ENCODE measurements around the gene TEDC2. TPM values are rescaled to one million over a fixed set of nuclear protein-coding genes. Genes with fewer than 3 reads are reported as not detected.
A peak's percentile ranks its signal among the peaks of the same experiment; 100 is the strongest.

The TEDC2 gene
- total and polyA plus RNA-seq, 2 of the 8 experiments (the other 6 are each of a cell fraction or from before 2014, with no cell fraction given): 54.6 to 55.6 TPM

DNA sequence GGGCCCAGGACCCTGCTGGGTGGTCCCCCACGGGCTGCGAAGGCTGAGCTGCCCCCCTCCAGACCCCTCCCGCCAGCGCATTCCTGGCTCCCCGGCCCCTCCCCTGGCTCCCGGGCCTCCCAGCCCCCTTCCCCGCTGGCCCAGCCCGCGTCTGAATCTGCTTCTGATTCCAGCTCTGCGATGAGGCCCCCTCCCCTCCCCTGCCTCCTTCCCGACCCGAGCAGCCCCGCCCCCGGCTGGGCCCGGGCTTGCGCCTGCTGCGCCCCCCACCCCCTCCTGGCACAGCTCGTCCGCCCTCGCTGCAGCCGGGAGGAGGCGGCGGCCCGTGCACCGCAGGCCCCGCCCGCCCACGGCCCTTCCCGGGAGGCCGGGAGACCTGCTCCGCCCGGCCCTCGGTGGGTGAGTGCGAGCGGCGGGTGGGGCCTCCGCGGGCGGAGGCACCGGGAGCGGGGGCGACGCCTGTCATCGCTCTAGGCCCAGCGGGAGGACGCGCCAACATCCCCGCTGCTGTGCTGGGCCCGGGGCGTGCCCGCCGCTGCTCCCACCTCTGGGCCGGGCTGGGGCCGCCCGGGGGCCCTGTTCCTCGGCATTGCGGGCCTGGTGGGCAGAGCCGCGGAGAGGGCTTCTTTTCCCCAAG is 11.2 kb downstream of the TEDC2 start, which contains the start of gene NTN3:
Gene NTN3 (plus strand): TSS at position 282 of the 637 bp plus-strand sequence. CDS start 405 bp downstream, outside the sequence.
- Histone ChIP-seq H3K9ac (replicated peaks in 1 of 4; ENCODE audit: extremely low read depth in 1 of 4, low read depth in 3 of 4, low read length in 3 of 4) (no peak within 1 kb of the TSS), H3K4me3 (ENCODE audit: extremely low read depth in 1 of 4, insufficient read depth in 2 of 4, low read depth in 3 of 4, low read length in 4 of 4) (peak within 1 kb of the TSS; percentile 23 to 56 (median 28)), H3K56ac (replicated peaks; ENCODE audit: insufficient read length, low read depth, low read length) (no peak within 1 kb of the TSS)

More for the DNA sequence above, 11.2 kb downstream of the TEDC2 start, which contains the start of gene NTN3:
- Histone ChIP-seq H3K9me3 (ENCODE audit: insufficient read depth in 2 of 2, low read depth in 1 of 2, low read length in 1 of 2) (no peaks in the 10 kb centered on the region), H3K23me2 (ENCODE audit: low read depth, low read length) (peaks cover 31% of the 10 kb centered on the region; the same call in 1 of the 2 replicates), H3K27ac (ENCODE audit: low read depth, low read length) (no peak within 1 kb of the TSS), H3K4me2 (ENCODE audit: insufficient read depth in 1 of 2, low read depth in 2 of 2, low read length in 2 of 2) (peak within 1 kb of the TSS; percentile 53 to 75), H3K18ac (ENCODE audit: extremely low read depth, low read length) (peak within 1 kb of the TSS; percentile 6), H3K79me1 (ENCODE audit: low read depth, low read length) (no peaks in the 10 kb centered on the region), H3K14ac (ENCODE audit: insufficient read length) (no peak within 1 kb of the TSS), H2BK15ac (ENCODE audit: low read length) (peak within 1 kb of the TSS; percentile 97; the same call in 1 of the 2 replicates), H4K5ac (ENCODE audit: insufficient read length, low read depth, low read length) (no peak within 1 kb of the TSS), H2BK12ac (ENCODE audit: low read depth, low read length) (peak within 1 kb of the TSS; percentile 68; the same call in 1 of the 2 replicates), H3K27me3 (replicated peaks in 1 of 4; ENCODE audit: control insufficient read depth in 3 of 4, extremely low read depth in 1 of 4, insufficient read depth in 3 of 4, low read length in 3 of 4) (peaks cover 24 to 66% (median 57%) of the 10 kb centered on the region in 4 experiments), H3K79me2 (ENCODE audit: control insufficient read depth in 1 of 2, insufficient read depth in 2 of 2, low read length in 2 of 2) (no peaks in the 10 kb centered on the region), H2AFZ (ENCODE audit: low read length) (no peak within 1 kb of the TSS), H4K8ac (ENCODE audit: extremely low read depth, insufficient read depth, low read length) (peak within 1 kb of the TSS; percentile 16; the same call in 1 of the 2 replicates), H2BK5ac (ENCODE audit: low read depth, low read length) (no peak within 1 kb of the TSS), H3K23ac (ENCODE audit: insufficient read length) (no peak within 1 kb of the TSS), H3K36me3 (ENCODE audit: control insufficient read depth in 2 of 4, insufficient read depth in 4 of 4, low read length in 3 of 4) (no peaks in the 10 kb centered on the region), H2BK120ac (replicated peaks; ENCODE audit: low read depth, low read length) (no peak within 1 kb of the TSS), H2AK5ac (ENCODE audit: low read depth, low read length) (no peak within 1 kb of the TSS), H2BK20ac (ENCODE audit: low read length) (no peak within 1 kb of the TSS), H3K4me1 (replicated peaks in 1 of 4; ENCODE audit: control insufficient read depth in 3 of 4, insufficient read depth in 4 of 4, low read length in 3 of 4) (peaks cover 0 to 45% (median 31%) of the 10 kb centered on the region in 4 experiments; a peak in 6 of 7 replicates), H4K91ac (replicated peaks; ENCODE audit: insufficient read length, low read length) (peak within 1 kb of the TSS; percentile 74), H4K20me1 (replicated peaks in 1 of 2; ENCODE audit: control insufficient read depth in 1 of 2, insufficient read depth in 2 of 2, low read length in 2 of 2) (peaks cover 2 to 13% of the 10 kb centered on the region in 2 experiments), H3K4ac (replicated peaks; ENCODE audit: insufficient read length, low read depth, low read length) (no peak within 1 kb of the TSS)
- POLR2A ChIA-PET (ENCODE audit: partially characterized antibody): interaction anchor here (0.9 to 2.8 kb wide), 7 partner anchors 12 to 316 kb away, joined by 3 to 8 read pairs (median 6); partner anchors contain the start of genes AMDHD2, TEDC2 and TRAF7
- CTCF ChIA-PET (ENCODE audit: partially characterized antibody): interaction anchor here (0.7 to 4.0 kb wide), 4 partner anchors 10 to 131 kb away, joined by 3 to 15 read pairs (median 5); partner anchors contain the start of genes ABCA3 and TEDC2
- TF ChIP-seq KDM4A (IDR thresholded peaks at IDR 0.05; ENCODE audit: low read depth, low read length, severe bottlenecking): peak; percentile 14
- TF ChIP-seq BRCA1 (IDR thresholded peaks at IDR 0.05; ENCODE audit: low read depth, low read length): no peak
- DNase-seq (ENCODE audit: low read depth in 1 of 2, low spot score in 2 of 2): peak in 1 of 2 experiments; percentile 73
- WGBS, 2 experiments (ENCODE audit: extremely low coverage in 1 of 2, insufficient coverage in 1 of 2, insufficient read length in 1 of 2, insufficient replicate concordance in 2 of 2, low coverage in 1 of 2, low lambda C conversion rate in 2 of 2, missing lambda C conversion rate in 1 of 2): 2% methylated on average over 17 of the region's 59 CpGs; no CpG with 5 or more reads in 1 of the 2 experiments
- FAIRE-seq: no peak
